HEK293 (cell line): ENCODE data around the gene RAB44.
A peak's percentile ranks its signal among the peaks of the same experiment; 100 is the strongest.

Experiments
- CTCF ChIA-PET: fragments of 350-600 bp; formaldehyde crosslinking; extraction: SDS; loops from one replicate; lab custom pipeline; 2021; ENCODE audit warnings: antibody characterized with exemption; lab: Yijun Ruan, JAX
- POLR2A ChIA-PET: fragments of 300-600 bp; formaldehyde crosslinking; extraction: SDS; loops from one replicate; lab custom pipeline; 2020; ENCODE audit warnings: antibody characterized with exemption, inconsistent platforms; lab: Yijun Ruan, JAX
- H3K27ac ChIP-seq: fragments of 200-500 bp; sonication (Bioruptor generic); 2 replicates; pipeline ENCODE4 v1.5.1; 2014; ENCODE audit warnings: low read depth, low read length, control low read depth, inconsistent platforms; ENCODE audit errors: extremely low read depth
- H3K36me3 ChIP-seq, 2 experiments: fragments of 200-500 bp in 1 of 2; sonication (Bioruptor generic) in 1 of 2; 1 replicate in 1 of 2; 2 replicates in 1 of 2; pipeline ENCODE4 v1.5.1; 2014 to 2017; ENCODE audit warnings: inconsistent platforms in 2 of 2, low read length in 2 of 2; ENCODE audit not compliant: control insufficient read depth in 2 of 2, insufficient read depth in 1 of 2
- H3K4me1 ChIP-seq: fragments of 200-500 bp; sonication (Bioruptor generic); 2 replicates; pipeline ENCODE4 v1.5.1; 2014; ENCODE audit warnings: mild to moderate bottlenecking, low read length, inconsistent platforms; ENCODE audit not compliant: control insufficient read depth, insufficient read depth
- H3K4me3 ChIP-seq: 2 replicates; pipeline ENCODE4 v1.5.1; 2011; ENCODE audit warnings: low read depth, mild to moderate bottlenecking, control low read depth, low read length, moderate library complexity
- H3K9me3 ChIP-seq: fragments of 200-500 bp; sonication (Bioruptor generic); 2 replicates; pipeline ENCODE4 v1.5.1; 2014; ENCODE audit warnings: low read depth, low read length, inconsistent platforms; ENCODE audit not compliant: control insufficient read depth, insufficient read depth
- BCL6B ChIP-seq: fragments of 450-650 bp; formaldehyde crosslinking; IDR thresholded peaks from 2 replicates; pipeline ENCODE4 v1.5.1; 2017; ENCODE audit warnings: missing biosample characterization, missing genetic modification characterization
- HOXA7 ChIP-seq: sonication (generic); formaldehyde crosslinking; IDR thresholded peaks from 2 replicates; pipeline ENCODE4 v1.8.1; 2022; ENCODE audit warnings: missing genetic modification reagents, borderline replicate concordance
- KLF1 ChIP-seq: fragments of 450-650 bp; formaldehyde crosslinking; IDR thresholded peaks from 2 replicates; pipeline ENCODE4 v1.5.1; 2016; ENCODE audit warnings: missing biosample characterization, missing genetic modification characterization
- SALL2 ChIP-seq: fragments of 450-650 bp; formaldehyde crosslinking; IDR thresholded peaks from 2 replicates; pipeline ENCODE4 v1.5.0; 2017; ENCODE audit warnings: missing biosample characterization, mild to moderate bottlenecking, missing genetic modification characterization, borderline replicate concordance
- ZBTB7A ChIP-seq: fragments of 450-650 bp; formaldehyde crosslinking; IDR thresholded peaks from 2 replicates; pipeline ENCODE4 v1.5.1; 2016; ENCODE audit warnings: low read depth, missing biosample characterization, missing genetic modification characterization
- ZNF16 ChIP-seq: fragments of 450-650 bp; formaldehyde crosslinking; IDR thresholded peaks from 2 replicates; pipeline ENCODE4 v1.5.1; 2016; ENCODE audit warnings: low read depth, missing biosample characterization, missing genetic modification characterization
- ZNF324 ChIP-seq: fragments of 450-650 bp; formaldehyde crosslinking; IDR thresholded peaks from 2 replicates; pipeline ENCODE4 v1.5.1; 2016; ENCODE audit warnings: missing biosample characterization, missing genetic modification characterization
- ZNF350 ChIP-seq: fragments of 450-650 bp; formaldehyde crosslinking; IDR thresholded peaks from 2 replicates; pipeline ENCODE4 v1.5.0; 2017; ENCODE audit warnings: missing biosample characterization, mild to moderate bottlenecking, missing genetic modification characterization
- ZNF416 ChIP-seq: fragments of 450-650 bp; formaldehyde crosslinking; IDR thresholded peaks from 2 replicates; pipeline ENCODE4 v1.5.1; 2016; ENCODE audit warnings: missing biosample characterization, missing genetic modification characterization
- ZNF449 ChIP-seq: fragments of 450-650 bp; formaldehyde crosslinking; IDR thresholded peaks from 2 replicates; pipeline ENCODE4 v1.5.1; 2017; ENCODE audit warnings: missing biosample characterization, mild to moderate bottlenecking, missing genetic modification characterization, moderate library complexity
- ZNF530 ChIP-seq: fragments of 450-650 bp; formaldehyde crosslinking; IDR thresholded peaks from 2 replicates; pipeline ENCODE4 v1.5.1; 2016; ENCODE audit warnings: low read depth, missing biosample characterization, missing genetic modification characterization
- ZNF558 ChIP-seq: fragments of 450-650 bp; formaldehyde crosslinking; IDR thresholded peaks from 2 replicates; pipeline ENCODE4 v1.5.1; 2016; ENCODE audit warnings: missing biosample characterization, missing genetic modification characterization
- ZNF600 ChIP-seq: fragments of 450-650 bp; formaldehyde crosslinking; IDR thresholded peaks from 2 replicates; pipeline ENCODE4 v1.5.1; 2016; ENCODE audit warnings: missing biosample characterization, missing genetic modification characterization
- ZNF670 ChIP-seq: fragments of 450-650 bp; formaldehyde crosslinking; IDR thresholded peaks from 2 replicates; pipeline ENCODE4 v1.5.1; 2016; ENCODE audit warnings: missing biosample characterization, missing genetic modification characterization, low read depth
- ZNF768 ChIP-seq: fragments of 450-650 bp; formaldehyde crosslinking; IDR thresholded peaks from 2 replicates; pipeline ENCODE4 v1.5.1; 2018; ENCODE audit warnings: missing biosample characterization, mild to moderate bottlenecking, missing genetic modification characterization
- ZNF785 ChIP-seq: fragments of 450-650 bp; formaldehyde crosslinking; IDR thresholded peaks from 2 replicates; pipeline ENCODE4 v1.5.1; 2016; ENCODE audit warnings: missing biosample characterization, missing genetic modification characterization
- ZNF791 ChIP-seq: fragments of 450-650 bp; formaldehyde crosslinking; IDR thresholded peaks from 2 replicates; pipeline ENCODE4 v1.5.1; 2016; ENCODE audit warnings: missing biosample characterization, missing genetic modification characterization
- ZSCAN18 ChIP-seq: fragments of 450-650 bp; formaldehyde crosslinking; IDR thresholded peaks from 2 replicates; pipeline ENCODE4 v1.5.1; 2016; ENCODE audit warnings: missing biosample characterization, missing genetic modification characterization
- TF ChIP-seq, protein P1 (sequence below): fragments of 450-650 bp; formaldehyde crosslinking; IDR thresholded peaks from 2 replicates; pipeline ENCODE4 v1.5.1; 2016; ENCODE audit warnings: missing biosample characterization, missing genetic modification characterization

The RAB44 gene

DNA sequence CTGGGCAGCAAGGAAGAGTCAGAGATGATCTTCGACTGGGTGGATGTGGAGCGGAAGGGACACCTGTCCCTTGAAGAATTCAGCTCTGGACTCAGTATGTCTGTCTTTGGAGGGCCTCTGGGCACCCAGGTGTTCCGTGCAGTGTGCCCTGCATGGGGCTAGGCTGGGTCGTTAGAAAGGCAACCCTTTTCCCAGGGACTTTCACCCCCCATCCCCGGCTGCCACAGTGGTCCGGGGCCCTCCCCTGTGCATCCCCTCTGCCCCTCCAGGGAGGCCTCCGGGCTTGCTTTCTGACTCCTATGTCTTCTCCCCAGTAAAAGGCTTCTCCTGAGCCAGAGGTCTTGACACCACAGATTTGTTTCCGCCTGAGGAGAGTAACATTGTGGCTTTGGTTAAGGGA is 16.2 kb downstream of the RAB44 start (continued):
- TF ChIP-seq ZNF785 = no peak
- no peak for TF ChIP-seq ZBTB7A (tag by site-specific recombination)
- no peak for TF ChIP-seq ZNF558 (tag by site-specific recombination)
- TF ChIP-seq BCL6B = no peak
- no peak for TF ChIP-seq ZNF416 (tag by site-specific recombination)

DNA sequence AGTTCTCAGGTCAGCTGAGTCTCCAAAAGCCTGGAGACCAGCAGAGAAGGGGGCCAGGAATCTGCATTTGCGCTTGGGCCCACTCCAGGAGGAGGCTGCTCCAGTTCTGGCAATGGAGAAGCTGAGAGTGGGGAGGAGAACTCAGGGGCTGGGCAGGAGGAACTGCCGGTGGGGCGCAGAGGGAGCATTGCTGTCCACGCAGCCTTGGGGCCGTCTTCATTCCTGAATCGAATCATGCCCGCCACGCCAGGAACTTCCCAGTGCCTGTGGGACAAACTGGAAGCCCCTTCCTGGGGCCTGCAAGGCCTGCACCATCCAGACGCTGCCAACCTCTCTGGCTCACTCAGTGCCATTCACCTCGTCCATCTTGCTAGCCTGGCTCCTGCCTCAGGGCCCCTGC is 16.9 kb downstream of the RAB44 start:
- ChIA-PET CTCF (interaction anchor here (0.5 kb wide), 1 partner anchor 44 kb away, joined by 4 read pairs; no protein-coding TSS in a partner anchor), POLR2A (no interaction called here)
- Histone ChIP-seq H3K4me3 (no peak overlapping the region), H3K4me1 (no peaks in the 10 kb centered on the region), H3K36me3 (no peaks in the 10 kb centered on the region), H3K9me3 (no peaks in the 10 kb centered on the region)
- no peak for TF ChIP-seq ZNF670 (tag by site-specific recombination)
- TF ChIP-seq ZNF449 (tag by site-specific recombination) = no peak
- no peak for TF ChIP-seq ZNF530
- no peak for TF ChIP-seq ZSCAN18 (tag by site-specific recombination)
- TF ChIP-seq, protein P1, sequence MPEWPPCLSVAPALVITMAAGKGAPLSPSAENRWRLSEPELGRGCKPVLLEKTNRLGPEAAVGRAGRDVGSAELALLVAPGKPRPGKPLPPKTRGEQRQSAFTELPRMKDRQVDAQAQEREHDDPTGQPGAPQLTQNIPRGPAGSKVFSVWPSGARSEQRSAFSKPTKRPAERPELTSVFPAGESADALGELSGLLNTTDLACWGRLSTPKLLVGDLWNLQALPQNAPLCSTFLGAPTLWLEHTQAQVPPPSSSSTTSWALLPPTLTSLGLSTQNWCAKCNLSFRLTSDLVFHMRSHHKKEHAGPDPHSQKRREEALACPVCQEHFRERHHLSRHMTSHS (tag by site-specific recombination) = no peak
- TF ChIP-seq, all 188 proteins: peak for 0
- H3K27ac ChIP-seq = no peak overlapping the region

- H3K36me3 ChIP-seq = no peaks in the 10 kb centered on the region
- no peak overlapping the region for H3K27ac ChIP-seq
- no peak overlapping the region for H3K4me3 ChIP-seq
- TF ChIP-seq SALL2 (tag by site-specific recombination) (no peak), ZNF324 (no peak), ZNF16 (tag by site-specific recombination) (no peak), ZNF350 (no peak), HOXA7 (CRISPR knock-in tag) (no peak)
- no peaks in the 10 kb centered on the region for H3K9me3 ChIP-seq
- ChIA-PET CTCF (interaction anchor here (1.1 kb wide), 1 partner anchor 9 kb away, joined by 4 read pairs; no protein-coding TSS in a partner anchor), POLR2A (no interaction called here)
- no peaks in the 10 kb centered on the region for H3K4me1 ChIP-seq
Measured at GRCh38 chr6:36715469-36715868, 17.8 kb downstream of the RAB44 start.

- H3K4me3 ChIP-seq = no peak overlapping the region
- no peak overlapping the region for H3K27ac ChIP-seq
- POLR2A ChIA-PET = no interaction called here
- TF ChIP-seq ZNF768 (0 out of 2 replicates have a peak, but pooled peaks have one; percentile 38), ZNF791 (tag by site-specific recombination) (no peak), KLF1 (tag by site-specific recombination) (peak; percentile 89), ZNF600 (tag by site-specific recombination) (no peak)
- TF ChIP-seq, all 188 proteins: peak for 2
- CTCF ChIA-PET = interaction anchor here (0.6 to 0.7 kb wide), 2 partner anchors 10 to 81 kb away, joined by 3 read pairs; no protein-coding TSS in a partner anchor
- Histone ChIP-seq H3K9me3 (no peaks in the 10 kb centered on the region), H3K36me3 (no peaks in the 10 kb centered on the region), H3K4me1 (no peaks in the 10 kb centered on the region)
Measured at GRCh38 chr6:36716476-36717093, 19.0 kb downstream of the RAB44 start.
